GM12878 (cell line): ENCODE results near the gene B4GALT5. TPM values are rescaled to one million over a fixed set of nuclear protein-coding genes. Genes with fewer than 3 reads are reported as not detected.

Experiments
- ATAC-seq: fragments of 200-7000 bp; cut with Tn5 transposase; 3 replicates; pipeline ENCODE4 v1.9.1; 2020; ENCODE audit warnings: mild to moderate bottlenecking, moderate library complexity
- BruUV-seq: library from RNA; stranded (reverse); fragments of 400-500 nt; replicated peaks from 2 replicates; lab custom pipeline; 2021; lab: Mats Ljungman, UMichigan
- CTCF ChIA-PET: fragments of 300-600 bp; sonication (Branson Sonifier 250); formaldehyde crosslinking; extraction: SDS; loops from one replicate; lab custom pipeline; 2021; ENCODE audit warnings: inconsistent platforms; lab: Yijun Ruan, JAX
- POLR2A ChIA-PET: fragments of 350-600 bp; formaldehyde crosslinking; extraction: SDS; loops from one replicate; lab custom pipeline; 2021; ENCODE audit warnings: inconsistent platforms; lab: Charles Lee
- RAD21 ChIA-PET: fragments of 300-600 bp; sonication (Branson Sonifier 250); formaldehyde crosslinking; loops from one replicate; lab custom pipeline; 2023; ENCODE audit warnings: antibody characterized with exemption; ENCODE audit not compliant: unreplicated experiment; lab: Charles Lee
- SMC1A ChIA-PET: fragments of 300-600 bp; sonication (Branson Sonifier 250); formaldehyde crosslinking; loops from one replicate; lab custom pipeline; 2023; ENCODE audit not compliant: unreplicated experiment, uncharacterized antibody; lab: Charles Lee
- DNase-seq: peaks from one replicate; pipeline ENCODE4 v3.0.0-alpha.2; 2011; ENCODE audit warnings: low read depth, low spot score
- FAIRE-seq: peaks from 3 replicates; lab custom pipeline; 2011; peaks lifted over from hg19 to GRCh38; lab: Jason Lieb, UNC
- H2AFZ ChIP-seq: 2 replicates; pipeline ENCODE4 v1.6.0; 2011; ENCODE audit warnings: low read depth, low read length, control low read depth; ENCODE audit not compliant: control insufficient read depth
- H3K27ac ChIP-seq: 2 replicates; pipeline ENCODE4 v1.5.1; 2011; ENCODE audit warnings: control low read depth; ENCODE audit not compliant: control insufficient read depth, insufficient read depth
- H3K27me3 ChIP-seq, 2 experiments: replicated peaks in 1 of 2; 2 replicates each; pipeline versions ENCODE4 v1.6.0 to v1.6.1; 2011; ENCODE audit warnings: low read length in 1 of 2; ENCODE audit not compliant: control insufficient read depth in 2 of 2, insufficient read depth in 2 of 2
- H3K36me3 ChIP-seq, 2 experiments: 2 replicates each; pipeline ENCODE4 v1.5.1; 2011; ENCODE audit warnings: low read length in 1 of 2; ENCODE audit not compliant: control insufficient read depth in 2 of 2, insufficient read depth in 2 of 2
- H3K4me1 ChIP-seq: 2 replicates; pipeline ENCODE4 v1.6.1; 2011; ENCODE audit warnings: mild to moderate bottlenecking, low read length, moderate library complexity, mixed read lengths; ENCODE audit not compliant: control insufficient read depth, insufficient read depth
- H3K4me2 ChIP-seq: 2 replicates; pipeline ENCODE4 v1.6.0; 2011; ENCODE audit warnings: control low read depth; ENCODE audit not compliant: control insufficient read depth, insufficient read depth
- H3K4me3 ChIP-seq: fragments of 200-600 bp; sonication (generic); 2 replicates; pipeline ENCODE4 v1.5.1; 2016
- H3K79me2 ChIP-seq: 2 replicates; pipeline ENCODE4 v1.6.0; 2011; ENCODE audit warnings: low read length; ENCODE audit not compliant: control insufficient read depth, insufficient read depth
- H3K9ac ChIP-seq: 2 replicates; pipeline ENCODE4 v1.8.0; 2011; ENCODE audit warnings: low read length, control low read depth, mixed read lengths; ENCODE audit not compliant: control insufficient read depth, insufficient read depth
- H3K9me3 ChIP-seq: replicated peaks from 3 replicates; pipeline ENCODE4 v1.5.1; 2011; ENCODE audit warnings: mild to moderate bottlenecking, low read length; ENCODE audit not compliant: control insufficient read depth, insufficient read depth
- H4K20me1 ChIP-seq: 2 replicates; pipeline ENCODE4 v1.6.0; 2011; ENCODE audit not compliant: control insufficient read depth, insufficient read depth
- BACH1 ChIP-seq: fragments of 450-650 bp; IDR thresholded peaks from 2 replicates; pipeline ENCODE4 v1.6.1; 2017; ENCODE audit warnings: mild to moderate bottlenecking, borderline replicate concordance
- BHLHE40 ChIP-seq, 2 experiments: fragments of 450-650 bp in 1 of 2; IDR thresholded peaks; 2 replicates each; pipeline ENCODE4 v1.6.1; 2011 to 2017; ENCODE audit warnings: low read depth in 2 of 2, borderline replicate concordance in 1 of 2, improper control_type of control experiment in 1 of 2, low read length in 1 of 2, mild to moderate bottlenecking in 1 of 2
- CBFB ChIP-seq: IDR thresholded peaks from 2 replicates; pipeline ENCODE4 v1.6.1; 2016; ENCODE audit warnings: antibody characterized with exemption, low read depth
- CEBPB ChIP-seq, 2 experiments: fragments of 150-350 bp in 1 of 2; IDR thresholded peaks; 2 replicates each; pipeline ENCODE4 v1.6.1; 2012 to 2014; ENCODE audit warnings: low read depth in 2 of 2, low read length in 2 of 2, borderline replicate concordance in 1 of 2, inconsistent platforms in 1 of 2
- FOXK2 ChIP-seq: fragments of 450-650 bp; IDR thresholded peaks from 2 replicates; pipeline ENCODE4 v1.6.1; 2017; ENCODE audit warnings: mild to moderate bottlenecking, moderate library complexity
- HCFC1 ChIP-seq: fragments of 150-350 bp; IDR thresholded peaks from 2 replicates; pipeline ENCODE4 v1.6.1; 2014; ENCODE audit warnings: low read length
- KAT2A ChIP-seq: conservative IDR thresholded peaks from 2 replicates; pipeline ENCODE4 v1.6.1; 2011; ENCODE audit warnings: low read depth, low read length; ENCODE audit not compliant: control insufficient read depth
- NFYA ChIP-seq: IDR thresholded peaks from 2 replicates; pipeline ENCODE4 v1.6.1; 2011; ENCODE audit warnings: low read depth, mild to moderate bottlenecking, low read length, improper control_type of control experiment, borderline replicate concordance
- SMARCA5 ChIP-seq: fragments of 450-650 bp; IDR thresholded peaks from 2 replicates; pipeline ENCODE4 v1.6.1; 2017; ENCODE audit warnings: mild to moderate bottlenecking
- SPI1 ChIP-seq: IDR thresholded peaks from 2 replicates; pipeline ENCODE4 v1.6.1; 2011; ENCODE audit warnings: low read depth, mild to moderate bottlenecking, low read length, moderate library complexity, borderline replicate concordance; ENCODE audit not compliant: insufficient read depth
- SREBF1 ChIP-seq: IDR thresholded peaks from 2 replicates; pipeline ENCODE4 v1.6.1; 2012; ENCODE audit warnings: mild to moderate bottlenecking, low read length
- STAT3 ChIP-seq: IDR thresholded peaks from 2 replicates; pipeline ENCODE4 v1.6.1; 2011; ENCODE audit warnings: low read depth, low read length, improper control_type of control experiment
- SUPT20H ChIP-seq: IDR thresholded peaks from 2 replicates; pipeline ENCODE4 v1.6.1; 2011; ENCODE audit warnings: low read depth, mild to moderate bottlenecking, low read length, moderate library complexity, borderline replicate concordance; ENCODE audit not compliant: control insufficient read depth
- TAF1 ChIP-seq: IDR thresholded peaks from 2 replicates; pipeline ENCODE4 v1.6.1; 2011; ENCODE audit warnings: mild to moderate bottlenecking, low read depth, low read length, borderline replicate concordance
- ZSCAN29 ChIP-seq: fragments of 450-650 bp; IDR thresholded peaks from 2 replicates; pipeline ENCODE4 v1.6.1; 2017; ENCODE audit warnings: mild to moderate bottlenecking, moderate library complexity
- WGBS: methylation state at CpG from one replicate; pipeline ENCODE4 v1.1.6; 2016; ENCODE audit warnings: low lambda C conversion rate; ENCODE audit not compliant: insufficient replicate concordance, insufficient coverage; ENCODE audit errors: missing lambda C conversion rate; 5-methylcytosine and 5-hydroxymethylcytosine counted together
- in situ Hi-C: fragments of 300-500 bp; cut with MboI; formaldehyde crosslinking; loops from 9 replicates; pipeline ENCODE4 v1.14.3; 2018; ENCODE audit warnings: mixed read lengths
- intact Hi-C: fragments of 100-400 bp; cut with micrococcal nuclease; formaldehyde crosslinking; loops from one replicate; pipeline ENCODE4 v1.14.2; 2022; ENCODE audit not compliant: unreplicated experiment
- polyA plus RNA-seq, 11 experiments: library from polyadenylated mRNA; depleted of rRNA in 4 of 11; unstranded in 6 of 11; stranded (reverse) in 5 of 11; fragments of >200 nt; fragmentation: Nextera tagmentation in 4 of 11; fragmentation: Illumina TruSeq in 1 of 11; extraction: Ambion mirVana in 4 of 11; extraction: Trizol in 1 of 11; gene quantifications; 1 replicate in 1 of 11; 2 replicates in 10 of 11; pipeline versions ENCODE4 v1.2.1 to v1.2.3, GENCODE V29; 2011 to 2016; ENCODE audit warnings: inconsistent platforms in 2 of 11, missing spikeins in 2 of 11, low read depth in 1 of 11
- total RNA-seq, 4 experiments: library from RNA; depleted of rRNA in 3 of 4; stranded (reverse); fragments of >200 nt in 3 of 4; fragmentation: Illumina TruSeq in 1 of 4; extraction: Trizol in 1 of 4; gene quantifications; 2 replicates each; pipeline versions ENCODE4 v1.2.1 to v1.2.3, GENCODE V29; 2013 to 2021
- TF ChIP-seq, protein P1 (sequence below): fragments of 450-650 bp; IDR thresholded peaks from 2 replicates; pipeline ENCODE4 v1.6.1; 2016; ENCODE audit warnings: mild to moderate bottlenecking, moderate library complexity, borderline replicate concordance
- TF ChIP-seq, protein P2 (sequence below): IDR thresholded peaks from 2 replicates; pipeline ENCODE4 v1.6.1; 2011; ENCODE audit warnings: low read depth, low read length, improper control_type of control experiment, borderline replicate concordance

Gene B4GALT5
- total and polyA plus RNA-seq, 10 of the 15 experiments (the other 5 are each of a cell fraction or from before 2014, with no cell fraction given) = 2.0 to 55.5 (median 20.2) TPM

DNA sequence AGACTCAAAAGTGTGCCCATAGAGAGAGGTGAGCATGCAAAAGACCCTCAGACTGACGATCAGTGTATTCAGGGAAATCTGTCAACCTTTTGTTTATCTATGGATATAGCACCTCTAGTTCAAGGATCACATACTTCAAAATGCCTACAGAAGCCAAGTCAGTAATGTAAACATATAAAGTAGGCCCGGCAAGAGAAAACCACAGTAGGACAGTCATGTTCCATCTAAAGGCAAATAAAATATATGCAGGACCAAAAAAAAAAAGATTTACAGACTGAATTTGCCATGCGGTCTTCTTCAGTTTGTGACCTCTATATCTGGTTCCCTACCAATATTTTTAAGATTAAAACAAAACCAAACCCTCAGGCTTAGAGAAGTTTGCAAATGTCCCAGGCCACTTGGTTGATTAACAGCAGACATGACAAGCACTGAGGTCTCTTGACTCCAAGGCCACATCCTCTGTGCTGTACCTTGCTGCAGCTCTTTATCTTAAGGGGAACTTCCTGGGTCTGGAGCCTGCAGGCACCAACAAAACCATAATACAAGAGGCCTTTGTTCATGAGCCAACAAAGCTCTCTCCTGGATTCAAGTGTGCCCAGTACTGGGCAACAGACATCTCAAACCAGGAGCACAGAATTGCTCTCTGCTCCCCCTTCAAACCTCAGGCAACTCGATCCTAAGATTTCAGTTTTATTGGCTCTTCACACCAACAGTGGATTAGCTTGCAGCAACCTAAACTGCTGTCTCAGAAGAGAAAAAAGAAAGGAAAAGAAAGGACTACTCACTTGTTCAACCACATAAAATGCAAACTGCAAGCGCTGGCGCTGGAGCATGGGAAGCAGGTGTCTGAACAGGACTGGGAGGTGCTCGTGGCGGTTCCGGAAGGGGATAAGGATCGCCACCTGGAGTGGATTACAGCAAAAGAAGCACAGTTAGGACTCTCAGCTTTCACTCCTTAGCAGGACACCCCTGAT, 71.7 kb downstream of the B4GALT5 start:
- no peak overlapping the region for H2AFZ ChIP-seq
- no peaks in the 10 kb centered on the region for H3K9me3 ChIP-seq
- ChIA-PET POLR2A (interaction anchor here (0.6 kb wide), 1 partner anchor 9 kb away, joined by 3 read pairs; no protein-coding TSS in a partner anchor), CTCF (interaction anchor here (0.8 to 0.9 kb wide), 2 partner anchors 15 to 204 kb away, joined by 3 read pairs; no protein-coding TSS in a partner anchor), SMC1A (interaction anchor here (0.6 to 2.3 kb wide), 10 partner anchors 12 to 289 kb away, joined by 3 to 7 read pairs (median 4); no protein-coding TSS in a partner anchor), RAD21 (interaction anchor here (1.0 kb wide), 1 partner anchor 12 kb away, joined by 3 read pairs; no protein-coding TSS in a partner anchor)
- H3K36me3 ChIP-seq = peaks cover 33 to 34% of the 10 kb centered on the region in 2 experiments
- no peak overlapping the region for H3K9ac ChIP-seq
- FAIRE-seq (no peak), DNase-seq (no peak), ATAC-seq (no peak)
- H3K4me1 ChIP-seq = no peaks in the 10 kb centered on the region
- in situ Hi-C loops (no loop called here), intact Hi-C loops (no loop called here)
- H3K4me3 ChIP-seq = no peak overlapping the region
- H3K27me3 ChIP-seq = no peaks in the 10 kb centered on the region
- no peak overlapping the region for H3K4me2 ChIP-seq
- no peaks in the 10 kb centered on the region for H4K20me1 ChIP-seq
- 88% methylated on average over 10 of the region's 10 CpGs for WGBS
- H3K79me2 ChIP-seq = no peaks in the 10 kb centered on the region
- H3K27ac ChIP-seq = no peak overlapping the region
- BruUV-seq = no TSS peak
- TF ChIP-seq NFYA (no peak), CEBPB (IDR thresholded peaks at IDR 0.05; ENCODE audit: borderline replicate concordance in 1 of 2, low read depth in 2 of 2, low read length in 2 of 2) (no peak), SMARCA5 (no peak), STAT3 (no peak), CBFB (no peak), SUPT20H (no peak), BACH1 (no peak), SPI1 (no peak), ZSCAN29 (no peak), HCFC1 (no peak), SREBF1 (no peak), TAF1 (no peak), BHLHE40 (IDR thresholded peaks at IDR 0.05; ENCODE audit: borderline replicate concordance in 1 of 2, low read depth in 2 of 2, low read length in 1 of 2) (no peak), FOXK2 (no peak), KAT2A (no peak)
- TF ChIP-seq, protein P1, sequence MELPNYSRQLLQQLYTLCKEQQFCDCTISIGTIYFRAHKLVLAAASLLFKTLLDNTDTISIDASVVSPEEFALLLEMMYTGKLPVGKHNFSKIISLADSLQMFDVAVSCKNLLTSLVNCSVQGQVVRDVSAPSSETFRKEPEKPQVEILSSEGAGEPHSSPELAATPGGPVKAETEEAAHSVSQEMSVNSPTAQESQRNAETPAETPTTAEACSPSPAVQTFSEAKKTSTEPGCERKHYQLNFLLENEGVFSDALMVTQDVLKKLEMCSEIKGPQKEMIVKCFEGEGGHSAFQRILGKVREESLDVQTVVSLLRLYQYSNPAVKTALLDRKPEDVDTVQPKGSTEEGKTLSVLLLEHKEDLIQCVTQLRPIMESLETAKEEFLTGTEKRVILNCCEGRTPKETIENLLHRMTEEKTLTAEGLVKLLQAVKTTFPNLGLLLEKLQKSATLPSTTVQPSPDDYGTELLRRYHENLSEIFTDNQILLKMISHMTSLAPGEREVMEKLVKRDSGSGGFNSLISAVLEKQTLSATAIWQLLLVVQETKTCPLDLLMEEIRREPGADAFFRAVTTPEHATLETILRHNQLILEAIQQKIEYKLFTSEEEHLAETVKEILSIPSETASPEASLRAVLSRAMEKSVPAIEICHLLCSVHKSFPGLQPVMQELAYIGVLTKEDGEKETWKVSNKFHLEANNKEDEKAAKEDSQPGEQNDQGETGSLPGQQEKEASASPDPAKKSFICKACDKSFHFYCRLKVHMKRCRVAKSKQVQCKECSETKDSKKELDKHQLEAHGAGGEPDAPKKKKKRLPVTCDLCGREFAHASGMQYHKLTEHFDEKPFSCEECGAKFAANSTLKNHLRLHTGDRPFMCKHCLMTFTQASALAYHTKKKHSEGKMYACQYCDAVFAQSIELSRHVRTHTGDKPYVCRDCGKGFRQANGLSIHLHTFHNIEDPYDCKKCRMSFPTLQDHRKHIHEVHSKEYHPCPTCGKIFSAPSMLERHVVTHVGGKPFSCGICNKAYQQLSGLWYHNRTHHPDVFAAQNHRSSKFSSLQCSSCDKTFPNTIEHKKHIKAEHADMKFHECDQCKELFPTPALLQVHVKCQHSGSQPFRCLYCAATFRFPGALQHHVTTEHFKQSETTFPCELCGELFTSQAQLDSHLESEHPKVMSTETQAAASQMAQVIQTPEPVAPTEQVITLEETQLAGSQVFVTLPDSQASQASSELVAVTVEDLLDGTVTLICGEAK = no peak
- TF ChIP-seq, protein P2, sequence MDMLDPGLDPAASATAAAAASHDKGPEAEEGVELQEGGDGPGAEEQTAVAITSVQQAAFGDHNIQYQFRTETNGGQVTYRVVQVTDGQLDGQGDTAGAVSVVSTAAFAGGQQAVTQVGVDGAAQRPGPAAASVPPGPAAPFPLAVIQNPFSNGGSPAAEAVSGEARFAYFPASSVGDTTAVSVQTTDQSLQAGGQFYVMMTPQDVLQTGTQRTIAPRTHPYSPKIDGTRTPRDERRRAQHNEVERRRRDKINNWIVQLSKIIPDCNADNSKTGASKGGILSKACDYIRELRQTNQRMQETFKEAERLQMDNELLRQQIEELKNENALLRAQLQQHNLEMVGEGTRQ = no peak
